Keratinocyte (primary cell): ENCODE measurements around the gene PCSK6. TPM values are rescaled to one million over a fixed set of nuclear protein-coding genes. Genes with fewer than 3 reads are reported as not detected.

ENCODE experiments used
- DNase-seq: peaks from one replicate; pipeline ENCODE4 v3.0.0-alpha.2; 2011; ENCODE audit warnings: low read depth, missing footprints, low spot score
- FAIRE-seq: peaks from 2 replicates; lab custom pipeline; 2011; peaks lifted over from hg19 to GRCh38; lab: Jason Lieb, UNC
- H2AFZ ChIP-seq: 2 replicates; pipeline ENCODE4 v1.6.0; 2012; ENCODE audit warnings: low read length, control low read depth, inconsistent platforms; ENCODE audit not compliant: control insufficient read depth
- H3K27ac ChIP-seq: 2 replicates; pipeline ENCODE4 v1.5.1; 2011; ENCODE audit warnings: low read length; ENCODE audit not compliant: control insufficient read depth, insufficient read depth
- H3K27me3 ChIP-seq: 3 replicates; pipeline ENCODE4 v1.6.0; 2011; ENCODE audit warnings: low read length; ENCODE audit not compliant: control insufficient read depth, insufficient read depth; ENCODE audit errors: extremely low read depth
- H3K36me3 ChIP-seq, 2 experiments: 2 replicates in 1 of 2; 3 replicates in 1 of 2; pipeline ENCODE4 v1.5.1; 2011; ENCODE audit warnings: low read length in 2 of 2, mild to moderate bottlenecking in 1 of 2; ENCODE audit not compliant: control insufficient read depth in 2 of 2, insufficient read depth in 2 of 2; ENCODE audit errors: extremely low read depth in 1 of 2
- H3K4me1 ChIP-seq: 3 replicates; pipeline ENCODE4 v1.5.1; 2011; ENCODE audit warnings: low read length; ENCODE audit not compliant: control insufficient read depth, insufficient read depth; ENCODE audit errors: extremely low read depth
- H3K4me2 ChIP-seq: 3 replicates; pipeline ENCODE4 v1.6.0; 2011; ENCODE audit warnings: low read depth, low read length; ENCODE audit not compliant: control insufficient read depth, insufficient read depth; ENCODE audit errors: extremely low read depth
- H3K4me3 ChIP-seq, 3 experiments: fragments of 200-600 bp in 1 of 3; sonication (generic) in 1 of 3; 2 replicates in 2 of 3; 3 replicates in 1 of 3; pipeline ENCODE4 v1.5.1; 2011 to 2016; ENCODE audit warnings: low read length in 3 of 3, mild to moderate bottlenecking in 3 of 3, control low read depth in 2 of 3, inconsistent platforms in 1 of 3, low read depth in 1 of 3, mixed read lengths in 1 of 3, mixed run types in 1 of 3, moderate library complexity in 1 of 3; ENCODE audit not compliant: control insufficient read depth in 2 of 3, insufficient read depth in 2 of 3; ENCODE audit errors: extremely low read depth in 1 of 3
- H3K79me2 ChIP-seq: 2 replicates; pipeline ENCODE4 v1.6.0; 2012; ENCODE audit warnings: low read length; ENCODE audit not compliant: control insufficient read depth, insufficient read depth
- H3K9ac ChIP-seq: 3 replicates; pipeline ENCODE4 v1.6.0; 2011; ENCODE audit warnings: low read length; ENCODE audit not compliant: control insufficient read depth, insufficient read depth; ENCODE audit errors: extremely low read depth
- H3K9me1 ChIP-seq: 3 replicates; pipeline ENCODE4 v1.6.0; 2011; ENCODE audit warnings: low read length; ENCODE audit not compliant: control insufficient read depth, insufficient read depth; ENCODE audit errors: extremely low read depth
- H3K9me3 ChIP-seq: 2 replicates; pipeline ENCODE4 v1.5.1; 2012; ENCODE audit warnings: low read depth, low read length; ENCODE audit not compliant: control insufficient read depth
- H4K20me1 ChIP-seq: 3 replicates; pipeline ENCODE4 v1.6.0; 2011; ENCODE audit warnings: low read length; ENCODE audit not compliant: control insufficient read depth, insufficient read depth; ENCODE audit errors: extremely low read depth
- EZH2 ChIP-seq: IDR thresholded peaks from one replicate; pipeline ENCODE4 v1.6.1; 2012; ENCODE audit warnings: inconsistent platforms, mild to moderate bottlenecking, low read length, moderate library complexity
- dilution Hi-C: fragments of 300-500 bp; cut with MboI; formaldehyde crosslinking; loops from one replicate; pipeline ENCODE4 v1.7.0; 2020; ENCODE audit warnings: low sequenced_read_pairs; ENCODE audit not compliant: extremely low pct_ligation_motif_present
- polyA plus RNA-seq, 5 experiments: library from polyadenylated mRNA; depleted of rRNA in 3 of 5; stranded (reverse) in 3 of 5; stranded (forward) in 1 of 5; unstranded in 1 of 5; fragments of >200 nt; gene quantifications; 1 replicate in 1 of 5; 2 replicates in 3 of 5; 3 replicates in 1 of 5; pipeline versions ENCODE4 v1.2.1 to v1.2.3, GENCODE V29; 2011 to 2012; ENCODE audit warnings: missing spikeins in 2 of 5, low read depth in 1 of 5, low replicate concordance in 1 of 5
- TF ChIP-seq, protein P1 (sequence below), 3 experiments: IDR thresholded peaks in 1 of 3; conservative IDR thresholded peaks in 1 of 3; optimal IDR thresholded peaks in 1 of 3; 2 replicates in 2 of 3; 3 replicates in 1 of 3; pipeline versions ENCODE3 to v1.5.1; 2011; ENCODE audit warnings: low read length in 3 of 3, mild to moderate bottlenecking in 3 of 3, moderate library complexity in 2 of 3, control low read depth in 1 of 3, inconsistent platforms in 1 of 3; ENCODE audit not compliant: insufficient read depth in 2 of 3; ENCODE audit errors: extremely low read depth in 1 of 3

The PCSK6 gene
- polyA plus RNA-seq, 1 donor (not counting 4 experiments of a cell fraction or from before 2014, with no cell fraction given): 3.1 TPM

DNA sequence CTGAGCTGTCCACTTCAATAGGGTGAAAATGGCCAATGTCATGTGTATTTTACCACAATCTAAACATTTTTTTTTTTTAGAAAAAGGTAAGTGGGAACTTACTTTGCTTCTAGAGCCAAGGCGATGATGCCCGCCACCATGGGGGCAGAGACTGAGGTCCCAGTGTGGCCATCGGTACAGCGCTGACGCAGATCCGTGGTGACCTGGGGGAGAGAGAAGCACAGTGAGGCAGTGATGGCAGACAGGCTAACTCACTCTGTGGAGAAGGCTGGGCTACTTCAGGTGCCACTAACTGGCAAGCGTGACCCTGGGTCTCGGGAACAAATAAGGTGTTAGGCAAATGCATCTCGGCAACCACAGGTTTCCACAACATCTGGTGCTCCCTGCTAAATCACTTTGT lies 100.1 kb downstream of the PCSK6 start:
- no peak overlapping the region for H3K27ac ChIP-seq
- FAIRE-seq (no peak), DNase-seq (no peak)
- dilution Hi-C loops: no loop called here
- no peak overlapping the region for H2AFZ ChIP-seq
- H3K4me3 ChIP-seq: no peak overlapping the region
- H3K4me2 ChIP-seq: no peak overlapping the region
- H3K79me2 ChIP-seq: no peaks in the 10 kb centered on the region
- H3K4me1 ChIP-seq: no peaks in the 10 kb centered on the region
- H3K27me3 ChIP-seq: no peaks in the 10 kb centered on the region
- H3K9me3 ChIP-seq: no peaks in the 10 kb centered on the region
- H3K9me1 ChIP-seq: no peaks in the 10 kb centered on the region
- no peak overlapping the region for H3K9ac ChIP-seq
- no peaks in the 10 kb centered on the region for H3K36me3 ChIP-seq
- H4K20me1 ChIP-seq: no peaks in the 10 kb centered on the region
- no peak for TF ChIP-seq EZH2
- TF ChIP-seq, protein P1, sequence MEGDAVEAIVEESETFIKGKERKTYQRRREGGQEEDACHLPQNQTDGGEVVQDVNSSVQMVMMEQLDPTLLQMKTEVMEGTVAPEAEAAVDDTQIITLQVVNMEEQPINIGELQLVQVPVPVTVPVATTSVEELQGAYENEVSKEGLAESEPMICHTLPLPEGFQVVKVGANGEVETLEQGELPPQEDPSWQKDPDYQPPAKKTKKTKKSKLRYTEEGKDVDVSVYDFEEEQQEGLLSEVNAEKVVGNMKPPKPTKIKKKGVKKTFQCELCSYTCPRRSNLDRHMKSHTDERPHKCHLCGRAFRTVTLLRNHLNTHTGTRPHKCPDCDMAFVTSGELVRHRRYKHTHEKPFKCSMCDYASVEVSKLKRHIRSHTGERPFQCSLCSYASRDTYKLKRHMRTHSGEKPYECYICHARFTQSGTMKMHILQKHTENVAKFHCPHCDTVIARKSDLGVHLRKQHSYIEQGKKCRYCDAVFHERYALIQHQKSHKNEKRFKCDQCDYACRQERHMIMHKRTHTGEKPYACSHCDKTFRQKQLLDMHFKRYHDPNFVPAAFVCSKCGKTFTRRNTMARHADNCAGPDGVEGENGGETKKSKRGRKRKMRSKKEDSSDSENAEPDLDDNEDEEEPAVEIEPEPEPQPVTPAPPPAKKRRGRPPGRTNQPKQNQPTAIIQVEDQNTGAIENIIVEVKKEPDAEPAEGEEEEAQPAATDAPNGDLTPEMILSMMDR (optimal IDR thresholded peaks at IDR 0.05 in 1 of 3, IDR thresholded peaks at IDR 0.05 in 1 of 3, conservative IDR thresholded peaks at IDR 0.05 in 1 of 3; ENCODE audit: extremely low read depth in 1 of 3, insufficient read depth in 2 of 3, low read length in 3 of 3): no peak

DNA sequence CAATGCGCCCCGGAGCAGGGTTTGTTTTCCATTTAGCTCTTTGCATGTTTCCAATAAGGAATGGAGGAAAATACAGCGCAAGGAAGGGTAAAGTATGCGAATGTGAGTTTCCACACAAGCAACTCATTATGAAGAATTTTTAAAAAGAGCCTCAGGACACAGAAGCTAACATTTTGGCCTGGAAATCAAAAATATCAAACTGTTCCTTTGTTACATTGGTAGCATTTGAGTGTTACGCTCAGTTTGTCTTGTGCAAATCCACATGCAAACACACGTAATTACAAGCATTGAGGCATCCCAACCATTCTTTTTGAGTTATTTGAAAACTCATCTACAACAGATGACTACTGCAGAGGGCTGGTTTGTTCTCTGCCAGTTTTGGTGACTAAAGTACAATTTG lies 101.5 kb downstream of the PCSK6 start:
- no peaks in the 10 kb centered on the region for H3K9me3 ChIP-seq
- no peak overlapping the region for H3K27ac ChIP-seq
- H3K36me3 ChIP-seq: no peaks in the 10 kb centered on the region
- dilution Hi-C loops: no loop called here
- no peaks in the 10 kb centered on the region for H3K4me1 ChIP-seq
- no peaks in the 10 kb centered on the region for H3K27me3 ChIP-seq
- no peaks in the 10 kb centered on the region for H3K9me1 ChIP-seq
- H2AFZ ChIP-seq: no peak overlapping the region
- H3K79me2 ChIP-seq: no peaks in the 10 kb centered on the region
- H3K4me2 ChIP-seq: no peak overlapping the region
- no peak overlapping the region for H3K9ac ChIP-seq
- TF ChIP-seq, protein P1 (optimal IDR thresholded peaks at IDR 0.05 in 1 of 3, IDR thresholded peaks at IDR 0.05 in 1 of 3, conservative IDR thresholded peaks at IDR 0.05 in 1 of 3; ENCODE audit: extremely low read depth in 1 of 3, insufficient read depth in 2 of 3, low read length in 3 of 3): no peak
- no peak for TF ChIP-seq EZH2
- no peak overlapping the region for H3K4me3 ChIP-seq
- no peaks in the 10 kb centered on the region for H4K20me1 ChIP-seq
- FAIRE-seq (no peak), DNase-seq (no peak)
